C4-2B (cell line): ENCODE data around the gene CTIF.

Experiments used
- CTCF ChIP-seq: fragments of 450-650 bp; conservative IDR thresholded peaks from 2 replicates; pipeline ENCODE4 v1.5.1; 2017; ENCODE audit warnings: mild to moderate bottlenecking
- ZFX ChIP-seq: fragments of 450-650 bp; IDR thresholded peaks from 2 replicates; pipeline ENCODE4 v1.6.1; 2017

- TF ChIP-seq CTCF (no peak), ZFX (no peak)
These were observed 123.3 kb downstream of the CTIF start for GRCh38 chr18:48662011-48662661.
